HCT116 (cell line): Measurements from ENCODE around the gene HYLS1. TPM values are rescaled to one million over a fixed set of nuclear protein-coding genes. Genes with fewer than 3 reads are reported as not detected.

Experiments used
- ATAC-seq: fragments of 200-7000 bp; cut with Tn5 transposase; 2 replicates; pipeline ENCODE4 v1.9.1; 2020; ENCODE audit warnings: mild to moderate bottlenecking, moderate library complexity
- BruUV-seq: library from RNA; stranded (reverse); fragments of 400-500 nt; replicated peaks from 2 replicates; lab custom pipeline; 2021; lab: Mats Ljungman, UMichigan
- CTCF ChIA-PET: fragments of 300-600 bp; sonication (Branson Sonifier 250); formaldehyde crosslinking; loops from one replicate; lab custom pipeline; 2021; ENCODE audit warnings: antibody characterized with exemption; lab: Charles Lee
- POLR2A ChIA-PET: fragments of 300-600, 350-600 bp; sonication (Branson Sonifier 250); formaldehyde crosslinking; loops from one replicate; lab custom pipeline; 2021; ENCODE audit warnings: antibody characterized with exemption; lab: Charles Lee
- RAD21 ChIA-PET, 2 experiments: fragments of 300-600 bp; sonication (Branson Sonifier 250); formaldehyde crosslinking; loops; one replicate each; lab custom pipeline; 2023; ENCODE audit warnings: low total read pairs in 2 of 2; ENCODE audit not compliant: uncharacterized antibody in 2 of 2, unreplicated experiment in 2 of 2, low non-redundant PET in 1 of 2; lab: Charles Lee
- DNase-seq: peaks from one replicate; pipeline ENCODE4 v3.0.0-alpha.2; 2010; ENCODE audit warnings: low read depth, low spot score
- H2AFZ ChIP-seq: fragments of 200-600 bp; shearing (Covaris generic), sonication (generic); 2 replicates; pipeline ENCODE4 v1.6.1; 2017; ENCODE audit warnings: low read depth, mixed run types, mixed read lengths, antibody characterized with exemption, low read length; ENCODE audit not compliant: poor library complexity, severe bottlenecking
- H3K27ac ChIP-seq: 2 replicates; pipeline ENCODE4 v1.5.1; 2012; ENCODE audit warnings: low read depth, low read length
- H3K27me3 ChIP-seq: fragments of 200-600 bp; sonication (generic); 2 replicates; pipeline ENCODE4 v1.6.1; 2016; ENCODE audit warnings: mixed run types, low read length, mixed read lengths; ENCODE audit not compliant: insufficient read depth
- H3K36me3 ChIP-seq, 2 experiments: fragments of 200-500 bp in 1 of 2; fragments of 200-600 bp in 1 of 2; sonication (Bioruptor generic) in 1 of 2; sonication (generic) in 1 of 2; 2 replicates each; pipeline versions ENCODE4 v1.5.1 to v1.6.1; 2014 to 2016; ENCODE audit warnings: low read length in 2 of 2, inconsistent platforms in 1 of 2, mixed read lengths in 1 of 2, mixed run types in 1 of 2; ENCODE audit not compliant: insufficient read depth in 2 of 2, control insufficient read depth in 1 of 2
- H3K4me1 ChIP-seq, 2 experiments: fragments of 200-600 bp in 1 of 2; sonication (generic) in 1 of 2; 2 replicates each; pipeline versions ENCODE4 v1.5.1 to v1.6.1; 2012 to 2017; ENCODE audit warnings: low read length in 2 of 2, inconsistent platforms in 1 of 2, mild to moderate bottlenecking in 1 of 2, mixed read lengths in 1 of 2, mixed run types in 1 of 2, moderate library complexity in 1 of 2; ENCODE audit not compliant: insufficient read depth in 2 of 2, control insufficient read depth in 1 of 2
- H3K4me2 ChIP-seq: fragments of 200-600 bp; sonication (generic); 2 replicates; pipeline ENCODE4 v1.6.1; 2017; ENCODE audit warnings: mixed run types, low read length, mixed read lengths
- H3K4me3 ChIP-seq, 2 experiments: fragments of 200-600 bp in 1 of 2; sonication (generic) in 1 of 2; replicated peaks in 1 of 2; 2 replicates each; pipeline ENCODE4 v1.5.1; 2011 to 2016; ENCODE audit warnings: low read length in 2 of 2, control low read depth in 1 of 2, low read depth in 1 of 2, mild to moderate bottlenecking in 1 of 2, mixed read lengths in 1 of 2, mixed run types in 1 of 2
- H3K79me2 ChIP-seq: fragments of 200-600 bp; sonication (generic); 2 replicates; pipeline ENCODE4 v1.6.1; 2017; ENCODE audit warnings: mild to moderate bottlenecking, mixed run types, low read length, moderate library complexity, mixed read lengths; ENCODE audit not compliant: insufficient read depth
- H3K9ac ChIP-seq: fragments of 200-600 bp; sonication (generic); 2 replicates; pipeline ENCODE4 v1.6.1; 2016; ENCODE audit warnings: low read length, mixed read lengths
- H3K9me2 ChIP-seq: fragments of 200-600 bp; sonication (generic), shearing (Covaris generic); 2 replicates; pipeline ENCODE4 v1.6.1; 2017; ENCODE audit warnings: mixed run types, mild to moderate bottlenecking, moderate library complexity; ENCODE audit not compliant: insufficient read depth
- H3K9me3 ChIP-seq, 2 experiments: fragments of 200-500 bp in 1 of 2; fragments of 200-600 bp in 1 of 2; sonication (Bioruptor generic) in 1 of 2; sonication (generic) in 1 of 2; 2 replicates each; pipeline ENCODE4 v1.6.1; 2014 to 2017; ENCODE audit warnings: low read length in 2 of 2, mixed read lengths in 2 of 2, inconsistent platforms in 1 of 2, low read depth in 1 of 2, mild to moderate bottlenecking in 1 of 2, mixed run types in 1 of 2, moderate library complexity in 1 of 2; ENCODE audit not compliant: control insufficient read depth in 1 of 2, insufficient read depth in 1 of 2
- H4K20me1 ChIP-seq: fragments of 200-600 bp; sonication (generic), shearing (Covaris generic); 2 replicates; pipeline ENCODE4 v1.6.1; 2017; ENCODE audit warnings: mixed run types, mild to moderate bottlenecking, moderate library complexity; ENCODE audit not compliant: insufficient read depth
- CEBPB ChIP-seq: IDR thresholded peaks from 2 replicates; pipeline ENCODE4 v1.6.1; 2012; ENCODE audit warnings: low read depth
- CTCF ChIP-seq, 3 experiments: fragments of 200-600 bp in 1 of 3; sonication (generic) in 1 of 3; IDR thresholded peaks in 2 of 3; conservative IDR thresholded peaks in 1 of 3; 2 replicates each; pipeline ENCODE4 v1.5.1; 2012 to 2017; ENCODE audit warnings: low read depth in 2 of 3, low read length in 2 of 3, antibody characterized with exemption in 1 of 3, borderline replicate concordance in 1 of 3, control low read depth in 1 of 3, mild to moderate bottlenecking in 1 of 3, mixed read lengths in 1 of 3, mixed run types in 1 of 3, moderate library complexity in 1 of 3; ENCODE audit not compliant: insufficient read depth in 1 of 3
- EGR1 ChIP-seq: IDR thresholded peaks from 2 replicates; pipeline ENCODE4 v1.6.1; 2012; ENCODE audit warnings: low read depth
- ELF1 ChIP-seq: IDR thresholded peaks from 2 replicates; pipeline ENCODE4 v1.6.1; 2012; ENCODE audit warnings: low read depth, borderline replicate concordance
- EZH2 ChIP-seq: fragments of 200-600 bp; sonication (generic); IDR thresholded peaks from 2 replicates; pipeline ENCODE4 v1.6.1; 2017; ENCODE audit warnings: antibody characterized with exemption, mixed run types
- FOSL1 ChIP-seq: IDR thresholded peaks from 2 replicates; pipeline ENCODE4 v1.6.1; 2012; ENCODE audit warnings: low read depth
- JUND ChIP-seq: IDR thresholded peaks from 2 replicates; pipeline ENCODE4 v1.6.1; 2012
- MAX ChIP-seq: IDR thresholded peaks from 2 replicates; pipeline ENCODE4 v1.6.1; 2012
- POLR2A ChIP-seq: IDR thresholded peaks from 2 replicates; pipeline ENCODE4 v1.7.0; 2011; ENCODE audit warnings: borderline replicate concordance; ENCODE audit not compliant: insufficient read depth, insufficient read length; ENCODE audit errors: extremely low read depth
- RAD21 ChIP-seq: IDR thresholded peaks from 2 replicates; pipeline ENCODE4 v1.6.1; 2012; ENCODE audit warnings: low read depth, mild to moderate bottlenecking
- SIN3A ChIP-seq: IDR thresholded peaks from 2 replicates; pipeline ENCODE4 v1.6.1; 2012; ENCODE audit warnings: low read depth
- SP1 ChIP-seq: IDR thresholded peaks from 2 replicates; pipeline ENCODE4 v1.6.1; 2012; ENCODE audit warnings: low read depth
- SRF ChIP-seq: IDR thresholded peaks from 2 replicates; pipeline ENCODE4 v1.6.1; 2012; ENCODE audit warnings: low read depth
- YY1 ChIP-seq: IDR thresholded peaks from 2 replicates; pipeline ENCODE4 v1.6.1; 2011; ENCODE audit warnings: low read length, low read depth, moderate library complexity, mild to moderate bottlenecking; ENCODE audit not compliant: insufficient replicate concordance; ENCODE audit errors: extremely low read depth
- ZNF274 ChIP-seq: fragments of 200-500 bp; sonication (Bioruptor generic); IDR thresholded peaks from 2 replicates; pipeline ENCODE4 v1.6.1; 2014; ENCODE audit warnings: mild to moderate bottlenecking, low read depth, low read length, inconsistent platforms
- intact Hi-C: fragments of 100-400 bp; cut with micrococcal nuclease; formaldehyde crosslinking; loops from 2 replicates; pipeline ENCODE4 v1.10.0; 2022
- total RNA-seq: library from RNA; stranded (reverse); gene quantifications from one replicate; pipeline ENCODE4 v1.2.1, GENCODE V29; 2021; ENCODE audit not compliant: unreplicated experiment
- TF ChIP-seq, protein P1 (sequence below): IDR thresholded peaks from 2 replicates; pipeline ENCODE4 v1.6.1; 2012

HYLS1 gene
- total RNA-seq, 1 experiment from 2014 or later: 18.9 TPM

DNA sequence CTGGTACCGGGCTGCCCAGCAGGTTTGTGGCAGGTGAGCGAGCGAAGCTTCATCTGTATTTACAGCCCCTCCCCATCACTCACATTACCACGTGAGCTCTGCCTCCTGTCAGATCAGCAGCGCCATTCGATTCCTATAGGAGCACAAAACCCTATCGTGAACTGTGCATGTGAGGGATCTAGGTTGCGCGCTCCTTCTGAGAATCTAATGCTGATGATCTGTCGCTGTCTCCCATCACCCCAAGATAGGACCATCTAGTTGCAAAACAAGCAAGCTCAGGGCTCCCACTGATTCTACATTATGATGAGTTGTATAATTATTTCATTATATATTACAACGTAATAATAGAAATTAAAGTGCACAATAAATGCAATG, 42.6 kb downstream of the HYLS1 start:
- Histone ChIP-seq H3K27me3 (0 out of 2 replicates have a peak, but pooled peaks cover 5% of the 10 kb centered on the region), H2AFZ (no peak overlapping the region), H3K4me2 (no peak overlapping the region), H4K20me1 (no peaks in the 10 kb centered on the region), H3K9ac (no peak overlapping the region), H3K36me3 (no peaks in the 10 kb centered on the region), H3K79me2 (no peaks in the 10 kb centered on the region), H3K4me3 (no peak overlapping the region), H3K27ac (no peak overlapping the region), H3K9me2 (no peaks in the 10 kb centered on the region), H3K4me1 (no peaks in the 10 kb centered on the region), H3K9me3 (no peaks in the 10 kb centered on the region)
- ChIA-PET POLR2A (no interaction called here), CTCF (no interaction called here), RAD21 (no interaction called here)
- TF ChIP-seq EZH2 (no peak), ZNF274 (no peak), MAX (no peak), RAD21 (no peak), SP1 (no peak), EGR1 (no peak), CEBPB (no peak), SIN3A (no peak), CTCF (IDR thresholded peaks at IDR 0.05 in 2 of 3, conservative IDR thresholded peaks at IDR 0.05 in 1 of 3; ENCODE audit: borderline replicate concordance in 1 of 3, insufficient read depth in 1 of 3, low read depth in 2 of 3, low read length in 2 of 3) (no peak), YY1 (no peak), SRF (no peak), POLR2A (no peak), ELF1 (no peak), JUND (no peak), FOSL1 (no peak)
- TF ChIP-seq, protein P1, sequence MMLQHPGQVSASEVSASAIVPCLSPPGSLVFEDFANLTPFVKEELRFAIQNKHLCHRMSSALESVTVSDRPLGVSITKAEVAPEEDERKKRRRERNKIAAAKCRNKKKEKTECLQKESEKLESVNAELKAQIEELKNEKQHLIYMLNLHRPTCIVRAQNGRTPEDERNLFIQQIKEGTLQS: no peak
- DNase-seq (no peak), ATAC-seq (no peak)
- intact Hi-C loops: no loop called here
- BruUV-seq: no TSS peak
